Fibroblast of the aortic adventitia (primary cell): Measurements from ENCODE around the gene UBE2J2. TPM values are rescaled to one million over a fixed set of nuclear protein-coding genes. Genes with fewer than 3 reads are reported as not detected.

Experiments
- DNase-seq: peaks from one replicate; pipeline ENCODE4 v3.0.0-alpha.2; 2010; ENCODE audit warnings: low read depth
- H3K4me3 ChIP-seq: 2 replicates; pipeline ENCODE4 v1.5.1; 2011; ENCODE audit warnings: low read depth, mild to moderate bottlenecking, control low read depth, low read length, moderate library complexity
- total RNA-seq: library from RNA; depleted of rRNA; stranded (reverse); fragments of >200 nt; gene quantifications from 2 replicates; pipeline ENCODE4 v1.2.3, GENCODE V29; 2012; ENCODE audit warnings: low replicate concordance
- TF ChIP-seq, protein P1 (sequence below): IDR thresholded peaks from 2 replicates; pipeline ENCODE4 v1.5.1; 2011; ENCODE audit warnings: mild to moderate bottlenecking, low read length, control low read depth, inconsistent platforms; ENCODE audit not compliant: insufficient read depth

UBE2J2 gene
- total RNA-seq, 1 donor, result 35.3 TPM

DNA sequence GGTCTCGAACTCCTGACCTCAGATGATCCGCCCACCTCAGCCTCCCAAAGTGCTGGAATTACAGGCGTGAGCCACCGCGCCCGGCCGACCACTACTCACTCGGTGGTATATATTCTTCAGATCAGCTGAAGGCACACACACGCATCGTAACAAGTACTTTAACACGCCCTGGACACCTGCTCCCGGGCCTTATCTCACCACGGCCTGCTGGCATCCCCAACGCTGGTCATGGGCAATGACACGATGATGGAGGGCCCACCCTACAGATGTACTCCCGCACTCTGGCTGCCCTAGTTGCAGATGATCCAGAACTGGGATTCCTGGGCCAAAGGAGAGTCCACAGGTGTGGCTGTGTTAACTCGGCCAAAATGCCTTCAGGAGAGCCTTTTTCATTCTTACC, 11.6 kb downstream of the UBE2J2 start:
- H3K4me3 ChIP-seq, result no peak overlapping the region
- no peak for DNase-seq
- TF ChIP-seq, protein P1, sequence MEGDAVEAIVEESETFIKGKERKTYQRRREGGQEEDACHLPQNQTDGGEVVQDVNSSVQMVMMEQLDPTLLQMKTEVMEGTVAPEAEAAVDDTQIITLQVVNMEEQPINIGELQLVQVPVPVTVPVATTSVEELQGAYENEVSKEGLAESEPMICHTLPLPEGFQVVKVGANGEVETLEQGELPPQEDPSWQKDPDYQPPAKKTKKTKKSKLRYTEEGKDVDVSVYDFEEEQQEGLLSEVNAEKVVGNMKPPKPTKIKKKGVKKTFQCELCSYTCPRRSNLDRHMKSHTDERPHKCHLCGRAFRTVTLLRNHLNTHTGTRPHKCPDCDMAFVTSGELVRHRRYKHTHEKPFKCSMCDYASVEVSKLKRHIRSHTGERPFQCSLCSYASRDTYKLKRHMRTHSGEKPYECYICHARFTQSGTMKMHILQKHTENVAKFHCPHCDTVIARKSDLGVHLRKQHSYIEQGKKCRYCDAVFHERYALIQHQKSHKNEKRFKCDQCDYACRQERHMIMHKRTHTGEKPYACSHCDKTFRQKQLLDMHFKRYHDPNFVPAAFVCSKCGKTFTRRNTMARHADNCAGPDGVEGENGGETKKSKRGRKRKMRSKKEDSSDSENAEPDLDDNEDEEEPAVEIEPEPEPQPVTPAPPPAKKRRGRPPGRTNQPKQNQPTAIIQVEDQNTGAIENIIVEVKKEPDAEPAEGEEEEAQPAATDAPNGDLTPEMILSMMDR, result no peak

DNA sequence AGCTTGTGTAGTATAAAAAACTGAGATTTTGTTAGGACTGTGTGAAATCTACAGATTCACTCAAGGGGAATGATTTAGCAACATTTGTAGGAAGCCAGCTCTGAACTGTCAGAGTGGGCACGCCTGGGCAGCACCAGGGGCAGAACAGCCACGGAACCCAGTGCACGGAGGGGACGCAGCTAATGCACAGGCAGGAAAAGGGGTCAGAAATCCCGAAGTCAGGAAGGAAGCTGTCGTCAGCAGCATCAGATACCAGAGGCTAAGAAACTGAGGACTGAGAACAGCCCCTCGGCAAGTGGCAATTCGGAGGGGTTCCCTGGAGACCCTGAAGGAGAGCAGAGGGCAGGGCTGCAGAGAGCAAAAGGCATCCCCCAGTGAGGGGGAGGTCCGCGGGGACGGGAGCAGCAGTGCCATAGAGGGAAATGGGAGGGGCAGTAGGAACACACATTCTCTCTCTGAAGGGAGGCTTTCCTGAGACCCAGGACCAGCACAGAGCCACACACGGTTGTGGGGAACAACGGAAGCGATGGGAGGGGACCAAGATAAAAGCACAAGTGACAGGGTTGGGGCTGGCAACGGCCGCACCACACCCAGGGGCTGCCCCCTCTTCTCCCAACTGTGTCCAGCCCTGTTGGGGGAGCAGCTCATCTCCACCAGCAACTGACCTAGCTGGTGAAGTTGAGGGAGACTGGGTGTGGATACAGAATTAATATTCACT, 12.7 kb downstream of the UBE2J2 start:
- no peak for DNase-seq
- no peak overlapping the region for H3K4me3 ChIP-seq
- TF ChIP-seq, protein P1, result no peak

DNA sequence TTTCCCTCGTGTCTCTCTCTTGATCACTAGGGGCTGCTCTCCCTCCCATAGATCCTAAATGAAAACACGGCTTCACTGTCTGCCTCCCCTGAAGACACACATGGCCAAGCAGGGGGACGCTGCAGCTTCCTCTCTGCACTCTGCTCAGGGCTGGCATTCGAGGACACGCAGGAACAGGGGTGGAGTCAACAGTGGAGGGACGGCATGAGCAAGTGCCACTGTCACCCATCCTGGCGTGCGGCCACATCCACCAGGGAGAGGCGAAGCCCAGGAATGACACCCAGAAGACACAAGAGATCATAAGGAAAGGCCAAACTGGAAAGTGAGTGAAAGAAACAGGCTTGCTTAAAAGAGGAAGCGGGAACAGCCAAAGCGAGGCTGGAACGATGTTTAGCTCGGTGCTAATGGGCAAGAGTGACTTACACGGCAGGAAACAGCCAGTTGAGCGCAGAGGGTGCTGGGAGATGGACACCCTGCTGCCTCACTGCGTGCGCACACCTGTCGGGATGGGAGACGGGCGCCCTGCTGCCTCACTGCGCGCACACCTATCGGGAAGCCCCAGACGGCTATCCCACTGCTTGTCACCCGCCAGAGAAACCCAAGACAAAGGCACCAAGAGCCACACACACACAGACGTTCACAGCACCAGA, 13.6 kb downstream of the UBE2J2 start:
- TF ChIP-seq, protein P1, result no peak
- H3K4me3 ChIP-seq, result no peak overlapping the region
- no peak for DNase-seq

DNA sequence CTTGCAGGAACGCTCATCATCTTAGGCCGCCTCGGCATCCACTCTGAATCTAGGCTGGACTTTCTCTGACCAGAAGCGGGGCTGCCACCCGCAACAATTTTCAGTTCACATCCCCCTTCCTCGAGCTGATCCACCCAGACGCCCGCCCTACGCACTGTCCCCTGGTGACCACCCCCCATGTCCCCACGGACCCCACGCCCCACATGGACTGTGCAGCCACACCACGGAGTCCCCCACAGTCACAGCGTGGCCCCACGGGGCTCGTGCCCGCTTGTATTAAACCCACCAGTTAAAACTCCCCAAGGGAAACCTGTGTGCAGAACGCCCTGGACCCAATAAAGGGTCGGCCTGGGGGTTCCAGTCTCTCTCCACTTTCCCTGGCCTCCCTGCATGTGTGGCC, 14.1 kb downstream of the UBE2J2 start:
- H3K4me3 ChIP-seq, result no peak overlapping the region
- no peak for DNase-seq
- TF ChIP-seq, protein P1, result no peak

DNA sequence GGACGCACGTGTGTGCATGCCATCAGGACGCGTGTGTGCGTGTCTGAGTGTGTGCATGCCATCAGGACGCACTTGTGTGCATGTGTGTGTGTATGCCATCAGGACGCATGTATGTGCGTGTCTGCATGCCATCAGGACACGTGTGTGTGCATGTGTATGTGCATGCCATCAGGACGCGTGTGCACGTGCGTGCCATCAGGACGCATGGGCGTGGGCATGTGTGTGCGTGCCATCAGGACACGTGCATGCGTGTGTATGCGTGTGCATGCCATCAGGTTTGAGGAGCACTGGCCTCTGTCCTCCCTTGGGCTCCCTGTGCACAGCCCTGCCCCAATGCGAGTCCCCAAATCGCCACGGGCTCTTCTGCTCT, 14.6 kb downstream of the UBE2J2 start:
- TF ChIP-seq, protein P1, result no peak
- H3K4me3 ChIP-seq, result no peak overlapping the region
- DNase-seq, result no peak

DNA sequence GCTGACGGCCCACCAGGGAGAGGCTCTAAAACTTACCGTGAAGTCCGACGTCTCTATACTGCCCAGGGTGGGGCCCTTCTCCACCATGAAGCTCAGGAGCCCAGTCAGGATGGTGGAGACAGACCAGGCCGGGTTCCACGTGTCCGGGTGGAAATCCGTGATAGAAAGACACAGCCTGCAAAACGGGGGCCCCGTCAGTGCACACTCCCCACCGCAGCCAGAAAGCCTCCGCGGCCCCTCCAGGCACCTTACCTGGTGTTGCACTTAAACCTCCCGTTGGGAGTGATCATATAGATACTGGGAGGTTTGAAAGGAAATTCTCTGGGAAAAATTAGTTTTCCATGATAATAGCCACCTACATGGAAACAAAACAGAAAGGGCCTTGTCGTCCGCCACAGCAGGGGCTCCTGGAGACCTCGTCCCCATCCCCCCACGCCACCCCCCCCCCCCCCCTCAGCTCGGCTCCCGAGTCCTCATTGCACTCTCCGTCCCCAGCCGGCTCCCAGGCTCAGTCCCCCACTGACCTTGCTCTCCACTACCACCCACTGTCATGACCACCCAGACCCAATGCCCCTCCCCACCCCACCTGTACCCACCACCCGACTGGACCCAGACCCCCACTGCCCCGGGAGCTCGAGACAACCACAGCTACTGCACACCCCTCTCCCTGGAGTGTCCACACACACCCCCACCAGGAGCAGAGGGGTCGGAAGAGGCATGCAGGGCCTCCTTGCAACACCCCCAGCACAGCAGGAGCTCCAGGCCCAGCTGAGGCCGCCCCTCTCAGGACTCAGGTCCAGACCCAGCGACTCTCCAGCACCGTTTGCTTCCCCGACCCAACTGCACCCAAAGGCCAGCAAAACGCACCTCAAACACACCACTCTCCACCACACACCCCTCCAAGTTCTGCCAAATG, 16.4 kb downstream of the UBE2J2 start:
- TF ChIP-seq, protein P1, result no peak
- DNase-seq, result no peak

More for the DNA sequence above, 16.4 kb downstream of the UBE2J2 start:
- H3K4me3 ChIP-seq, result no peak overlapping the region
